HepG2 (cell line): Measurements from ENCODE around the gene LDLRAD4. TPM values are rescaled to one million over a fixed set of nuclear protein-coding genes. Genes with fewer than 3 reads are reported as not detected.

Experiments
- BCL6 ChIP-seq: IDR thresholded peaks from 2 replicates; pipeline ENCODE4 v1.6.1; 2016; ENCODE audit warnings: missing genetic modification reagents, missing compliant biosample characterization
- CTCF ChIP-seq: sonication (generic); formaldehyde crosslinking; IDR thresholded peaks from 2 replicates; pipeline ENCODE4 v1.5.0; 2020; ENCODE audit warnings: mild to moderate bottlenecking, missing genetic modification reagents, moderate library complexity
- FOSL2 ChIP-seq: sonication (generic); formaldehyde crosslinking; IDR thresholded peaks from 2 replicates; pipeline ENCODE4 v1.4.0; 2020; ENCODE audit warnings: missing genetic modification reagents
- HMGXB4 ChIP-seq, 2 experiments: sonication (generic) in 1 of 2; formaldehyde crosslinking in 1 of 2; IDR thresholded peaks; 2 replicates each; pipeline versions ENCODE4 v1.4.0 to v1.6.1; 2018 to 2020; ENCODE audit warnings: missing genetic modification reagents in 2 of 2, borderline replicate concordance in 1 of 2, low read depth in 1 of 2, mild to moderate bottlenecking in 1 of 2, missing biosample characterization in 1 of 2
- NCOR1 ChIP-seq: fragments of 200-600 bp; sonication (generic); IDR thresholded peaks from 2 replicates; pipeline ENCODE4 v1.7.0; 2017; ENCODE audit warnings: antibody characterized with exemption, low read length, borderline replicate concordance
- POLR2A ChIP-seq, 2 experiments: IDR thresholded peaks; 2 replicates each; pipeline ENCODE4 v1.6.1; 2011; ENCODE audit warnings: low read depth in 2 of 2, low read length in 2 of 2, mild to moderate bottlenecking in 1 of 2, moderate library complexity in 1 of 2; ENCODE audit not compliant: insufficient read depth in 1 of 2
- POLR2AphosphoS2 ChIP-seq: IDR thresholded peaks from 2 replicates; pipeline ENCODE4 v1.6.1; 2011; ENCODE audit warnings: low read depth, low read length, improper control_type of control experiment
- TBX2 ChIP-seq: sonication (generic); formaldehyde crosslinking; IDR thresholded peaks from 2 replicates; pipeline ENCODE4 v1.5.0; 2020; ENCODE audit warnings: missing genetic modification reagents, mild to moderate bottlenecking, borderline replicate concordance
- TEAD2 ChIP-seq: sonication (generic); formaldehyde crosslinking; IDR thresholded peaks from 2 replicates; pipeline ENCODE4 v1.9.0; 2021; ENCODE audit warnings: missing genetic modification reagents
- WIZ ChIP-seq: sonication (generic); formaldehyde crosslinking; IDR thresholded peaks from 2 replicates; pipeline ENCODE4 v1.5.1; 2020; ENCODE audit warnings: mild to moderate bottlenecking, missing genetic modification reagents
- ZBTB7A ChIP-seq: sonication (generic); formaldehyde crosslinking; IDR thresholded peaks from 2 replicates; pipeline ENCODE4 v1.8.0; 2022; ENCODE audit warnings: mild to moderate bottlenecking, missing genetic modification reagents
- ZNF235 ChIP-seq: sonication (generic); formaldehyde crosslinking; IDR thresholded peaks from 2 replicates; pipeline ENCODE4 v1.8.1; 2023; ENCODE audit warnings: mild to moderate bottlenecking, missing genetic modification reagents, borderline replicate concordance
- ZNF251 ChIP-seq: sonication (generic); formaldehyde crosslinking; IDR thresholded peaks from 2 replicates; pipeline ENCODE4 v1.9.0; 2021; ENCODE audit warnings: mild to moderate bottlenecking, missing genetic modification reagents
- ZNF264 ChIP-seq: sonication (generic); formaldehyde crosslinking; IDR thresholded peaks from 2 replicates; pipeline ENCODE4 v1.4.0; 2020; ENCODE audit warnings: missing genetic modification reagents
- ZNF30 ChIP-seq: sonication (generic); formaldehyde crosslinking; IDR thresholded peaks from 2 replicates; pipeline ENCODE4 v1.5.0; 2020; ENCODE audit warnings: mild to moderate bottlenecking, missing genetic modification reagents
- ZNF558 ChIP-seq: sonication (generic); formaldehyde crosslinking; IDR thresholded peaks from 2 replicates; pipeline ENCODE4 v1.9.0; 2022; ENCODE audit warnings: mild to moderate bottlenecking, missing genetic modification reagents, borderline replicate concordance
- ZNF672 ChIP-seq: sonication (generic); formaldehyde crosslinking; IDR thresholded peaks from 2 replicates; pipeline ENCODE4 v1.8.1; 2022; ENCODE audit warnings: missing genetic modification reagents
- ZNF724P ChIP-seq: sonication (generic); formaldehyde crosslinking; IDR thresholded peaks from 2 replicates; pipeline ENCODE4 v1.8.0; 2022; ENCODE audit warnings: missing genetic modification reagents, borderline replicate concordance
- polyA plus RNA-seq, 8 experiments: library from polyadenylated mRNA; depleted of rRNA in 3 of 8; stranded (reverse) in 7 of 8; unstranded in 1 of 8; fragments of >200 nt; fragmentation: Illumina TruSeq in 4 of 8; extraction: Trizol in 4 of 8; gene quantifications; 2 replicates each; pipeline versions ENCODE4 v1.2.1 to v1.2.3, GENCODE V29; 2011 to 2016; ENCODE audit warnings: low read depth in 4 of 8, missing spikeins in 1 of 8, mixed read lengths in 1 of 8; ENCODE audit not compliant: insufficient read depth in 1 of 8
- total RNA-seq, 5 experiments: library from RNA; depleted of rRNA; stranded (reverse); fragments of >200 nt; fragmentation: Illumina TruSeq; extraction: Trizol; gene quantifications; 2 replicates each; pipeline ENCODE4 v1.2.3, GENCODE V29; 2016; ENCODE audit warnings: low read depth in 1 of 5
- TF ChIP-seq, protein P1 (sequence below): sonication (generic); formaldehyde crosslinking; IDR thresholded peaks from 2 replicates; pipeline ENCODE4 v1.4.0; 2020; ENCODE audit warnings: missing genetic modification reagents
- TF ChIP-seq, protein P2 (sequence below): sonication (generic); formaldehyde crosslinking; IDR thresholded peaks from 2 replicates; pipeline ENCODE4 v1.4.0; 2020; ENCODE audit warnings: missing genetic modification reagents
- TF ChIP-seq, protein P3 (sequence below): sonication (generic); formaldehyde crosslinking; IDR thresholded peaks from 2 replicates; pipeline ENCODE4 v1.5.1; 2020; ENCODE audit warnings: missing genetic modification reagents, mild to moderate bottlenecking, borderline replicate concordance

Gene LDLRAD4
- total and polyA plus RNA-seq, 2 of the 13 experiments (the other 11 are each of a cell fraction or from before 2014, with no cell fraction given) = 13.6 to 20.9 TPM

- TF ChIP-seq ZNF30 (CRISPR knock-in tag) (no peak), HMGXB4 (CRISPR knock-in tag; IDR thresholded peaks at IDR 0.05; ENCODE audit: borderline replicate concordance in 1 of 2, low read depth in 1 of 2) (peak in 1 of 2 experiments; percentile 60; a peak in 1 of 4 replicates), ZNF724P (no peak), NCOR1 (no peak), TBX2 (CRISPR knock-in tag) (0 out of 2 replicates have a peak, but pooled peaks have one; percentile 40), ZNF558 (CRISPR knock-in tag) (no peak), ZBTB7A (no peak), TEAD2 (no peak), FOSL2 (CRISPR knock-in tag) (peak; percentile 33; the same call in 1 of the 2 replicates), ZNF251 (CRISPR knock-in tag) (no peak), POLR2A (IDR thresholded peaks at IDR 0.05; ENCODE audit: insufficient read depth in 1 of 2, low read depth in 2 of 2, low read length in 2 of 2) (no peak), POLR2AphosphoS2 (no peak), CTCF (peak; percentile 91), ZNF264 (CRISPR knock-in tag) (no peak), ZNF235 (no peak), WIZ (no peak), ZNF672 (CRISPR knock-in tag) (no peak), BCL6 (CRISPR knock-in tag) (peak; percentile 27; the same call in 1 of the 2 replicates)
- TF ChIP-seq, protein P1, sequence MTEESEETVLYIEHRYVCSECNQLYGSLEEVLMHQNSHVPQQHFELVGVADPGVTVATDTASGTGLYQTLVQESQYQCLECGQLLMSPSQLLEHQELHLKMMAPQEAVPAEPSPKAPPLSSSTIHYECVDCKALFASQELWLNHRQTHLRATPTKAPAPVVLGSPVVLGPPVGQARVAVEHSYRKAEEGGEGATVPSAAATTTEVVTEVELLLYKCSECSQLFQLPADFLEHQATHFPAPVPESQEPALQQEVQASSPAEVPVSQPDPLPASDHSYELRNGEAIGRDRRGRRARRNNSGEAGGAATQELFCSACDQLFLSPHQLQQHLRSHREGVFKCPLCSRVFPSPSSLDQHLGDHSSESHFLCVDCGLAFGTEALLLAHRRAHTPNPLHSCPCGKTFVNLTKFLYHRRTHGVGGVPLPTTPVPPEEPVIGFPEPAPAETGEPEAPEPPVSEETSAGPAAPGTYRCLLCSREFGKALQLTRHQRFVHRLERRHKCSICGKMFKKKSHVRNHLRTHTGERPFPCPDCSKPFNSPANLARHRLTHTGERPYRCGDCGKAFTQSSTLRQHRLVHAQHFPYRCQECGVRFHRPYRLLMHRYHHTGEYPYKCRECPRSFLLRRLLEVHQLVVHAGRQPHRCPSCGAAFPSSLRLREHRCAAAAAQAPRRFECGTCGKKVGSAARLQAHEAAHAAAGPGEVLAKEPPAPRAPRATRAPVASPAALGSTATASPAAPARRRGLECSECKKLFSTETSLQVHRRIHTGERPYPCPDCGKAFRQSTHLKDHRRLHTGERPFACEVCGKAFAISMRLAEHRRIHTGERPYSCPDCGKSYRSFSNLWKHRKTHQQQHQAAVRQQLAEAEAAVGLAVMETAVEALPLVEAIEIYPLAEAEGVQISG = no peak
- TF ChIP-seq, protein P2, sequence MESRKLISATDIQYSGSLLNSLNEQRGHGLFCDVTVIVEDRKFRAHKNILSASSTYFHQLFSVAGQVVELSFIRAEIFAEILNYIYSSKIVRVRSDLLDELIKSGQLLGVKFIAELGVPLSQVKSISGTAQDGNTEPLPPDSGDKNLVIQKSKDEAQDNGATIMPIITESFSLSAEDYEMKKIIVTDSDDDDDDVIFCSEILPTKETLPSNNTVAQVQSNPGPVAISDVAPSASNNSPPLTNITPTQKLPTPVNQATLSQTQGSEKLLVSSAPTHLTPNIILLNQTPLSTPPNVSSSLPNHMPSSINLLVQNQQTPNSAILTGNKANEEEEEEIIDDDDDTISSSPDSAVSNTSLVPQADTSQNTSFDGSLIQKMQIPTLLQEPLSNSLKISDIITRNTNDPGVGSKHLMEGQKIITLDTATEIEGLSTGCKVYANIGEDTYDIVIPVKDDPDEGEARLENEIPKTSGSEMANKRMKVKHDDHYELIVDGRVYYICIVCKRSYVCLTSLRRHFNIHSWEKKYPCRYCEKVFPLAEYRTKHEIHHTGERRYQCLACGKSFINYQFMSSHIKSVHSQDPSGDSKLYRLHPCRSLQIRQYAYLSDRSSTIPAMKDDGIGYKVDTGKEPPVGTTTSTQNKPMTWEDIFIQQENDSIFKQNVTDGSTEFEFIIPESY = no peak
- TF ChIP-seq, protein P3, sequence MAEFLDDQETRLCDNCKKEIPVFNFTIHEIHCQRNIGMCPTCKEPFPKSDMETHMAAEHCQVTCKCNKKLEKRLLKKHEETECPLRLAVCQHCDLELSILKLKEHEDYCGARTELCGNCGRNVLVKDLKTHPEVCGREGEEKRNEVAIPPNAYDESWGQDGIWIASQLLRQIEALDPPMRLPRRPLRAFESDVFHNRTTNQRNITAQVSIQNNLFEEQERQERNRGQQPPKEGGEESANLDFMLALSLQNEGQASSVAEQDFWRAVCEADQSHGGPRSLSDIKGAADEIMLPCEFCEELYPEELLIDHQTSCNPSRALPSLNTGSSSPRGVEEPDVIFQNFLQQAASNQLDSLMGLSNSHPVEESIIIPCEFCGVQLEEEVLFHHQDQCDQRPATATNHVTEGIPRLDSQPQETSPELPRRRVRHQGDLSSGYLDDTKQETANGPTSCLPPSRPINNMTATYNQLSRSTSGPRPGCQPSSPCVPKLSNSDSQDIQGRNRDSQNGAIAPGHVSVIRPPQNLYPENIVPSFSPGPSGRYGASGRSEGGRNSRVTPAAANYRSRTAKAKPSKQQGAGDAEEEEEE (CRISPR knock-in tag) = no peak
Measured at GRCh38 chr18:13216092-13216582, 2.4 kb upstream of the LDLRAD4 start (continued).
